Large intestine (tissue), 3 donors: ENCODE measurements around the gene SASH1. TPM values are rescaled to one million over a fixed set of nuclear protein-coding genes. Genes with fewer than 3 reads are reported as not detected.
A peak's percentile ranks its signal among the peaks of the same experiment; 100 is the strongest.

Experiments
- DNase-seq, 2 donors: peaks; one replicate each; pipeline versions ENCODE4 v3.0.0 to v3.0.0-alpha.2; 2013
- H3K27ac ChIP-seq: one replicate; pipeline ENCODE4 v1.5.1; 2013; ENCODE audit warnings: low read length
- H3K27me3 ChIP-seq: 2 replicates; pipeline ENCODE4 v1.6.1; 2013; ENCODE audit warnings: low read length; ENCODE audit not compliant: control insufficient read depth, insufficient read depth
- H3K36me3 ChIP-seq: 2 replicates; pipeline ENCODE4 v1.6.1; 2013; ENCODE audit warnings: low read length; ENCODE audit not compliant: control insufficient read depth, insufficient read depth
- H3K4me1 ChIP-seq: one replicate; pipeline ENCODE4 v1.6.1; 2013; ENCODE audit warnings: low read length; ENCODE audit not compliant: control insufficient read depth, insufficient read depth
- H3K4me3 ChIP-seq: one replicate; pipeline ENCODE4 v1.5.1; 2013; ENCODE audit warnings: low read length
- H3K9me3 ChIP-seq: one replicate; pipeline ENCODE4 v1.6.1; 2013; ENCODE audit warnings: mild to moderate bottlenecking, low read depth, low read length, moderate library complexity; ENCODE audit not compliant: control insufficient read depth
- WGBS: methylation state at CpG from one replicate; pipeline ENCODE4 v1.1.5; 2013; ENCODE audit warnings: low lambda C conversion rate; ENCODE audit not compliant: insufficient coverage; 5-methylcytosine and 5-hydroxymethylcytosine counted together
- polyA plus RNA-seq: library from polyadenylated mRNA; unstranded; fragments of 120-200 nt; gene quantifications from one replicate; pipeline ENCODE4 v1.2.1, GENCODE V29; 2013

Gene SASH1
- polyA plus RNA-seq, 1 donor = 15.9 TPM

DNA sequence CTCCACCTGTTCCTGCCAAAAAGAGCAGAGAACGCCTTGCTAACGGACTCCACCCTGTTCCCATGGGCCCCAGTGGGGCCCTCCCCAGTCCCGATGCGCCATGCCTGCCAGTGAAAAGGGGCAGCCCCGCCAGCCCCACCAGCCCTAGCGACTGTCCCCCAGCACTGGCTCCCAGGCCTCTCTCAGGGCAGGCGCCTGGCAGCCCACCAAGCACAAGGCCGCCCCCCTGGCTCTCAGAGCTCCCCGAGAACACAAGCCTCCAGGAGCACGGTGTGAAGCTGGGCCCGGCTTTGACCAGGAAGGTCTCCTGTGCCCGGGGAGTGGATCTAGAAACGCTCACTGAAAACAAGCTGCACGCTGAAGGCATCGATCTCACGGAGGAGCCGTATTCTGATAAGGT lies 201.8 kb downstream of the SASH1 start:
- no CpG with 5 or more reads among the region's 17 CpGs for WGBS
- Histone ChIP-seq H3K4me1 (no peaks in the 10 kb centered on the region), H3K27me3 (no peaks in the 10 kb centered on the region), H3K36me3 (peaks cover 82% of the 10 kb centered on the region), H3K27ac (no peak overlapping the region), H3K9me3 (no peaks in the 10 kb centered on the region), H3K4me3 (no peak overlapping the region)
- DNase-seq = no peak

DNA sequence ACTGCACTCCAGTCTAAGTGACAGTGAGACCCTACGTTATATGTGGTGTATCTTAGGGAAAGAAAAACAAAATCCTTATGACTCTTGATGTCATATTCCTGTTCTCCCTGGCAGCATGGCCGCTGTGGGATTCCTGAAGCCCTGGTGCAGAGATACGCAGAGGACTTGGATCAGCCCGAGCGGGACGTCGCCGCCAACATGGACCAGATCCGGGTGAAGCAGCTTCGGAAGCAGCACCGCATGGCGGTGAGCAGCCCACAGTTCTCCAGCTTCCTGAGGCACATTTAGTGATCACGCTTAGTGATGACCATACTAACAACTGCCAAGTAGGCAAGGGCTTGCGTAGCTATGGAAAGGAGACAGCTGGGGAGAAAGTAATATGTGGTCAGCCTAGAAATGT lies 203.3 kb downstream of the SASH1 start:
- Histone ChIP-seq H3K27ac (no peak overlapping the region), H3K27me3 (no peaks in the 10 kb centered on the region), H3K4me1 (no peaks in the 10 kb centered on the region), H3K36me3 (peaks cover 69% of the 10 kb centered on the region), H3K4me3 (no peak overlapping the region), H3K9me3 (no peaks in the 10 kb centered on the region)
- DNase-seq = no peak
- whole genome bisulfite sequencing = 100% methylated on average over 1 of the region's 14 CpGs

GRCh38 chr6:148547110-148547509 lies 204.5 kb downstream of the SASH1 start:
- DNase-seq = no peak
- Histone ChIP-seq H3K4me3 (no peak overlapping the region), H3K36me3 (peaks cover 60% of the 10 kb centered on the region), H3K27ac (no peak overlapping the region), H3K9me3 (no peaks in the 10 kb centered on the region), H3K4me1 (no peaks in the 10 kb centered on the region), H3K27me3 (no peaks in the 10 kb centered on the region)
- no CpG with 5 or more reads among the region's 7 CpGs for WGBS

- Histone ChIP-seq H3K36me3 (peaks cover 50% of the 10 kb centered on the region), H3K4me1 (no peaks in the 10 kb centered on the region), H3K4me3 (no peak overlapping the region), H3K27ac (no peak overlapping the region), H3K9me3 (no peaks in the 10 kb centered on the region), H3K27me3 (no peaks in the 10 kb centered on the region)
- peak; percentile 21 to 24 for DNase-seq
- 80% methylated on average over 1 of the region's 22 CpGs for WGBS
Observed at GRCh38 chr6:148548065-148548748, 205.6 kb downstream of the SASH1 start.

DNA sequence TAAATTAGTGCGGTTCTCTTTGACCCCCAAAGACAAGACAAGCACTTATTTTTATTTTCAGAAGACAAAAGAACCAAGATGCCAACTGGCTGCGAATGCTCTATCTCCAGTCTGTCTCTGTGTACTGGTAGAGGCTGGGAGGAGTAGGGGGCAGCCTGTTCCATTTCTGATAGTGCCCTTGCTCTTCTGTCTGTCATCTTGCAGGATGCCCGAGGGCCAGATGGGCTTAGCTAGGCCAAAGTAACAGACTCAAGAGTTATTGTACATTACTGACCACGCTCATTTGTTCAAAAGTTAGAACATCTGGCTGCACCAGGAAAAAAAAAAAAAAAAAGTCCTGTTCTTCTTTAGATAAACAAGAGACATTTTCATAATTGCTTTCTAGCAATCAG lies 206.1 kb downstream of the SASH1 start:
- H3K36me3 ChIP-seq = peaks cover 47% of the 10 kb centered on the region
- H3K4me1 ChIP-seq = no peaks in the 10 kb centered on the region
- DNase-seq = no peak
- no CpG with 5 or more reads among the region's 4 CpGs for whole genome bisulfite sequencing
- no peaks in the 10 kb centered on the region for H3K27me3 ChIP-seq
- no peak overlapping the region for H3K27ac ChIP-seq
- H3K9me3 ChIP-seq = no peaks in the 10 kb centered on the region
- no peak overlapping the region for H3K4me3 ChIP-seq

DNA sequence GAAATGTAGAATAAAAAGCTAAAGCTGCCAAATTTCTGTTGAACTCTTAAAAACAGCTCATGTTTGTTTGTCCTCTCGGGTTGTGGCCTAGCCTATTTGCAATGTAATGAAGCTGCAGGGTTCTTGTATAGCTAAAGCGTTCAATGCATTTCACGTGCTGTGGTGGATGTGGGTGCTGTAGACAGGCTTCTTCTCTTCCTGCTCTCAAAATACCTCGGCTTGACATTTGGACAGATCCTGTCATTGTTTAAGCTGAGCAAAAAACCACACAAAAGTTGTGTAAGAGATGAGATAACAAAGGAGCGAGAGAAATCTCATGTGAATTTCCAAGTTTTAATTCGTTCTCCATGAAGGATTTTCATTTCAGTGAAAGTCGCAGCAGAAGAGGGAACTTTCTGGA lies 207.9 kb downstream of the SASH1 start:
- Histone ChIP-seq H3K27me3 (no peaks in the 10 kb centered on the region), H3K4me1 (no peaks in the 10 kb centered on the region), H3K4me3 (no peak overlapping the region), H3K36me3 (peaks cover 31% of the 10 kb centered on the region), H3K27ac (no peak overlapping the region), H3K9me3 (no peaks in the 10 kb centered on the region)
- DNase-seq = no peak
- 79% methylated on average over 6 of the region's 7 CpGs for WGBS

DNA sequence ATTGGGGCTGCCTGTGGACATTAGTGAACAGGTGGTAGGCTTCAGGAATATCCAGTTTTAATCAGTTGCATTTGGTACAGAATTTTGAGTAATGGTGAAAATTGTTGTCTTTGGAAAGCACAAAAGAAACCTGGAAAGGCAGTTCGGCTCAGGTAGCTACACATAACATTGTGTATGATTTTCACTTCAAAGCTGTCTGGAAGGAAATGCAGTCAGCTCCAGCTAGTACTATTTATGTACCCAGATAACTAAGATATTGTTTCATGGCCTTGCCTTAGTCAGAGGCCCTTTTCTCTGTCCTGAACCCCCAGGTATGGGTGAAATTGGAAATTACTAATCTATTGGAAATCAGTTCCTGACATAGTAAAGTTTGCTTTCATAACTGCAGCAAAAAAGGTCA lies 208.6 kb downstream of the SASH1 start:
- WGBS = no CpG with 5 or more reads among the region's 1 CpG
- Histone ChIP-seq H3K27ac (no peak overlapping the region), H3K27me3 (no peaks in the 10 kb centered on the region), H3K36me3 (peaks cover 25% of the 10 kb centered on the region), H3K9me3 (no peaks in the 10 kb centered on the region), H3K4me1 (no peaks in the 10 kb centered on the region), H3K4me3 (no peak overlapping the region)
- no peak for DNase-seq

DNA sequence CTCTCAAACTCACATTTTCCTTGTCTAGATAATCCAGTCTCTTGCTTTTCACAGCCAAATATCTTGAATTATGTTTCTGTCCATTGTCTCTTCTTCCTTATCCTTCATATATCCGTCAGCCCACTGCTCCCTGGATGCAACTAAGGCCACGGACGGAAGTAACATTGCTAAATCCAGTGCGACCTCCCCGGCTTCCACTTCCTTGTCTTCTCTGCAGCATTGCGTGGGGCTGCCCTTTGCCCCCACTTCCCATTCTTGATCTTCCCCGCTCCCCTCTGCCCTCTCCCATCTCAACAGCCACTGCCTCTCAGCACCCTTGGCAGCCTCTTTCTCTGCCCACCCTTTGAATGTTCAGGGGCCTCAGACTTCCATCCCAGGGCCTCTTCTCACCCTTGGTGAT lies 213.8 kb downstream of the SASH1 start:
- Histone ChIP-seq H3K27me3 (no peaks in the 10 kb centered on the region), H3K36me3 (no peaks in the 10 kb centered on the region), H3K4me1 (peaks cover 2% of the 10 kb centered on the region), H3K4me3 (no peak overlapping the region), H3K27ac (no peak overlapping the region), H3K9me3 (no peaks in the 10 kb centered on the region)
- DNase-seq = no peak
- WGBS = 39% methylated on average over 2 of the region's 7 CpGs

DNA sequence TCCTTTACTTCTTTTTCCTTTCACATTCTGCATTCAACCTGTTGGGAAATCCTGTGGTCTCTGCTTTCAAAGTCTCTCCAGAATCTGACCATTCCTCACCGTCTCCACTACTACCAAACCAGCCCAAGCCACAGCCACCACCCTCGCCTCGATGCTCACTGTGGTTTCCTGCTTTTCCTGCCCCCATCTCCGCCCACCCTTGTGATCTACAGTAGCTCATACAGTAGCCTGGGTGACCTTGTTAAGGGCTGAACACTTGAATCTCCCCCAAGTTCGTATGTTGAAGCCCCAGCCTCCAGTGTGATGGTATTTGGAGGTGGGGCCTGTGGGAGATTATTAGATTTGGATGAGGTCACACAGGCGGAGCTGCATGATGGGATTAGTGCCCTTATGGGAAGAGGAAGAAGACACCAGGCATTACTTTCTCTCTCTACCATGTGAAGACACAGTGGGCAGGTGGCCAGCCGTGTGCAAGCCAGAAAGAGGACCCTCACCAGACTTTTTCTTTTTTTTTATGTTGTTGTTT lies 215.2 kb downstream of the SASH1 start:
- DNase-seq = no peak
- Histone ChIP-seq H3K9me3 (no peaks in the 10 kb centered on the region), H3K36me3 (no peaks in the 10 kb centered on the region), H3K27me3 (peaks cover 2% of the 10 kb centered on the region), H3K4me1 (peaks cover 2% of the 10 kb centered on the region), H3K27ac (no peak overlapping the region), H3K4me3 (no peak overlapping the region)
- WGBS = no CpG with 5 or more reads among the region's 7 CpGs

GRCh38 chr6:148559848-148560433 lies 217.3 kb downstream of the SASH1 start:
- Histone ChIP-seq H3K4me1 (peaks cover 2% of the 10 kb centered on the region), H3K27ac (no peak overlapping the region), H3K4me3 (peak overlapping the region; percentile 37), H3K9me3 (no peaks in the 10 kb centered on the region), H3K36me3 (no peaks in the 10 kb centered on the region), H3K27me3 (peaks cover 7% of the 10 kb centered on the region)
- DNase-seq = peak; percentile 63 to 72
- WGBS = no CpG with 5 or more reads among the region's 46 CpGs

GRCh38 chr6:148561629-148562028 lies 219.0 kb downstream of the SASH1 start:
- WGBS = 100% methylated on average over 1 of the region's 6 CpGs
- peaks cover 9% of the 10 kb centered on the region for H3K27me3 ChIP-seq
- H3K4me3 ChIP-seq = no peak overlapping the region
- no peak overlapping the region for H3K27ac ChIP-seq
- no peaks in the 10 kb centered on the region for H3K9me3 ChIP-seq
- H3K36me3 ChIP-seq = no peaks in the 10 kb centered on the region
- DNase-seq = no peak
- H3K4me1 ChIP-seq = peaks cover 2% of the 10 kb centered on the region
